Brain microvascular endothelial cell (primary cell): Measurements from ENCODE around the gene AR.

Source experiments
- DNase-seq: peaks from one replicate; pipeline ENCODE4 v3.0.0-alpha.2; 2020
- H3K27ac ChIP-seq: fragments of 250-450 bp; sonication (Bioruptor Pico); 2 replicates; pipeline ENCODE4 v1.5.1; 2020; ENCODE audit warnings: mild to moderate bottlenecking, moderate library complexity
- H3K27me3 ChIP-seq: fragments of 250-450 bp; sonication (Bioruptor Pico); replicated peaks from 2 replicates; pipeline ENCODE4 v1.5.1; 2020; ENCODE audit warnings: mild to moderate bottlenecking
- H3K36me3 ChIP-seq: fragments of 250-450 bp; sonication (Bioruptor Pico); replicated peaks from 2 replicates; pipeline ENCODE4 v1.5.1; 2020; ENCODE audit warnings: mild to moderate bottlenecking
- H3K4me3 ChIP-seq: 2 replicates; pipeline ENCODE4 v1.5.1; 2011; ENCODE audit warnings: low read depth, mild to moderate bottlenecking, control low read depth, low read length, moderate library complexity
- CTCF ChIP-seq: IDR thresholded peaks from 2 replicates; pipeline ENCODE4 v1.5.1; 2011; ENCODE audit warnings: low read depth, mild to moderate bottlenecking, moderate library complexity, low read length, control low read depth, inconsistent platforms; ENCODE audit errors: missing control alignments
- in situ Hi-C: cut with HindIII; loops from 2 replicates; pipeline ENCODE4 v1.10.0; 2017; ENCODE audit warnings: low sequenced_read_pairs, low pct_ligation_motif_present

AR gene

GRCh38 chrX:67732864-67733263, 189.0 kb downstream of the AR start:
- Histone ChIP-seq H3K36me3 (no peaks in the 10 kb centered on the region), H3K27me3 (no peaks in the 10 kb centered on the region), H3K27ac (no peak overlapping the region), H3K4me3 (no peak overlapping the region)
- DNase-seq: no peak
- in situ Hi-C loops: no loop called here
- no peak for TF ChIP-seq CTCF

- in situ Hi-C loops: no loop called here
- no peak for DNase-seq
- Histone ChIP-seq H3K36me3 (no peaks in the 10 kb centered on the region), H3K27ac (no peak overlapping the region), H3K27me3 (no peaks in the 10 kb centered on the region), H3K4me3 (no peak overlapping the region)
- TF ChIP-seq CTCF: no peak
Measured at GRCh38 chrX:67734111-67734753, 190.4 kb downstream of the AR start.

GRCh38 chrX:67749536-67749935, 205.7 kb downstream of the AR start:
- peak; percentile 12 for DNase-seq
- Histone ChIP-seq H3K27ac (no peak overlapping the region), H3K4me3 (no peak overlapping the region), H3K27me3 (no peaks in the 10 kb centered on the region), H3K36me3 (no peaks in the 10 kb centered on the region)
- in situ Hi-C loops: no loop called here
- no peak for TF ChIP-seq CTCF

- H3K27me3 ChIP-seq: no peaks in the 10 kb centered on the region
- no peak for TF ChIP-seq CTCF
- in situ Hi-C loops: no loop called here
- no peak overlapping the region for H3K27ac ChIP-seq
- DNase-seq: no peak
- H3K36me3 ChIP-seq: no peaks in the 10 kb centered on the region
- H3K4me3 ChIP-seq: no peak overlapping the region
Measured at GRCh38 chrX:67750694-67751093, 206.9 kb downstream of the AR start.

- Histone ChIP-seq H3K4me3 (no peak overlapping the region), H3K27ac (no peak overlapping the region), H3K36me3 (no peaks in the 10 kb centered on the region), H3K27me3 (no peaks in the 10 kb centered on the region)
- TF ChIP-seq CTCF: no peak
- DNase-seq: no peak
- in situ Hi-C loops: no loop called here
Measured at GRCh38 chrX:67759018-67759417, 215.2 kb downstream of the AR start.

- Histone ChIP-seq H3K27me3 (no peaks in the 10 kb centered on the region), H3K27ac (no peak overlapping the region), H3K4me3 (no peak overlapping the region), H3K36me3 (no peaks in the 10 kb centered on the region)
- in situ Hi-C loops: no loop called here
- DNase-seq: no peak
- TF ChIP-seq CTCF: no peak
Measured at GRCh38 chrX:67777148-67777547, 233.3 kb downstream of the AR start.
